Neuronal stem cell (in vitro differentiated cells): ENCODE data around the gene TUBB2B. TPM values are rescaled to one million over a fixed set of nuclear protein-coding genes. Genes with fewer than 3 reads are reported as not detected.

Experiments used
- DNase-seq: peaks from one replicate; pipeline ENCODE4 v3.0.0-alpha.2; 2013; ENCODE audit warnings: low spot score
- H2AFZ ChIP-seq: one replicate; pipeline ENCODE4 v1.6.1; 2013; ENCODE audit warnings: mild to moderate bottlenecking, low read length, inconsistent platforms
- H2AK5ac ChIP-seq: 2 replicates; pipeline ENCODE4 v1.6.1; 2013; ENCODE audit warnings: low read depth, mild to moderate bottlenecking, inconsistent platforms, low read length, moderate library complexity, mixed read lengths
- H2BK120ac ChIP-seq: 2 replicates; pipeline ENCODE4 v1.6.1; 2013; ENCODE audit warnings: low read depth, mild to moderate bottlenecking, inconsistent platforms, low read length, moderate library complexity, mixed read lengths
- H2BK12ac ChIP-seq: one replicate; pipeline ENCODE4 v1.6.1; 2013; ENCODE audit warnings: low read length, inconsistent platforms
- H2BK15ac ChIP-seq: 2 replicates; pipeline ENCODE4 v1.6.1; 2013; ENCODE audit warnings: mild to moderate bottlenecking, low read length, inconsistent platforms, mixed read lengths
- H2BK5ac ChIP-seq: one replicate; pipeline ENCODE4 v1.6.1; 2013; ENCODE audit warnings: inconsistent platforms, mild to moderate bottlenecking, low read length, moderate library complexity
- H3K14ac ChIP-seq: one replicate; pipeline ENCODE4 v1.6.1; 2013; ENCODE audit warnings: low read length, inconsistent platforms
- H3K18ac ChIP-seq: 2 replicates; pipeline ENCODE4 v1.6.1; 2013; ENCODE audit warnings: low read length, inconsistent platforms
- H3K23ac ChIP-seq: 2 replicates; pipeline ENCODE4 v1.6.1; 2013; ENCODE audit warnings: low read depth, mild to moderate bottlenecking, mixed read lengths, low read length, inconsistent platforms; ENCODE audit not compliant: poor library complexity
- H3K27ac ChIP-seq: replicated peaks from 3 replicates; pipeline ENCODE4 v1.5.1; 2013; ENCODE audit warnings: low read length, inconsistent platforms
- H3K27me3 ChIP-seq, 3 experiments: 2 replicates each; pipeline ENCODE4 v1.6.1; 2013; ENCODE audit warnings: low read length in 3 of 3, mild to moderate bottlenecking in 2 of 3, inconsistent platforms in 1 of 3, low read depth in 1 of 3, mixed read lengths in 1 of 3, moderate library complexity in 1 of 3; ENCODE audit not compliant: control insufficient read depth in 3 of 3, insufficient read depth in 3 of 3
- H3K36me3 ChIP-seq, 2 donors: replicated peaks in 1 of 2; 2 replicates each; pipeline ENCODE4 v1.6.1; 2013; ENCODE audit warnings: low read length in 2 of 2; ENCODE audit not compliant: control insufficient read depth in 2 of 2, insufficient read depth in 2 of 2
- H3K4ac ChIP-seq: 2 replicates; pipeline ENCODE4 v1.6.1; 2013; ENCODE audit warnings: inconsistent platforms, mild to moderate bottlenecking, low read length, moderate library complexity
- H3K4me1 ChIP-seq, 2 donors: 1 replicate in 1 of 2; 2 replicates in 1 of 2; pipeline ENCODE4 v1.6.1; 2013; ENCODE audit warnings: low read length in 2 of 2, low read depth in 1 of 2; ENCODE audit not compliant: control insufficient read depth in 2 of 2, insufficient read depth in 1 of 2
- H3K4me2 ChIP-seq: one replicate; pipeline ENCODE4 v1.6.1; 2013; ENCODE audit warnings: mild to moderate bottlenecking, low read length, inconsistent platforms; ENCODE audit not compliant: insufficient read depth, poor library complexity, severe bottlenecking
- H3K4me3 ChIP-seq, 2 donors: 2 replicates each; pipeline ENCODE4 v1.5.1; 2013; ENCODE audit warnings: low read length in 2 of 2, mild to moderate bottlenecking in 2 of 2, inconsistent platforms in 1 of 2, moderate library complexity in 1 of 2
- H3K79me1 ChIP-seq: one replicate; pipeline ENCODE4 v1.6.1; 2013; ENCODE audit warnings: low read depth, mild to moderate bottlenecking, inconsistent platforms, low read length, moderate library complexity
- H3K9ac ChIP-seq: one replicate; pipeline ENCODE4 v1.6.1; 2013; ENCODE audit warnings: mild to moderate bottlenecking, low read depth, low read length, inconsistent platforms; ENCODE audit not compliant: poor library complexity
- H3K9me3 ChIP-seq, 2 donors: replicated peaks in 1 of 2; 2 replicates each; pipeline versions ENCODE3 to v1.6.1; 2013; ENCODE audit warnings: low read length in 2 of 2, mild to moderate bottlenecking in 2 of 2, inconsistent platforms in 1 of 2, low read depth in 1 of 2, mixed read lengths in 1 of 2, moderate library complexity in 1 of 2; ENCODE audit not compliant: control insufficient read depth in 2 of 2, insufficient read depth in 1 of 2
- H4K8ac ChIP-seq: one replicate; pipeline ENCODE4 v1.6.1; 2013; ENCODE audit warnings: low read depth, mild to moderate bottlenecking, inconsistent platforms, low read length, moderate library complexity
- H4K91ac ChIP-seq: one replicate; pipeline ENCODE4 v1.6.1; 2013; ENCODE audit warnings: low read length, low read depth, mild to moderate bottlenecking, inconsistent platforms; ENCODE audit not compliant: poor library complexity
- WGBS, 2 donors: extraction: QIAGEN DNeasy Blood & Tissue Kit; methylation state at CpG; one replicate each; pipeline ENCODE4 v1.1.7; 2013; ENCODE audit warnings: missing lambda C conversion rate in 2 of 2, mixed read lengths in 1 of 2; ENCODE audit not compliant: insufficient read length in 2 of 2, insufficient replicate concordance in 1 of 2; ENCODE audit errors: extremely low coverage in 2 of 2; 5-methylcytosine and 5-hydroxymethylcytosine counted together
- polyA plus RNA-seq, 2 experiments: library from polyadenylated mRNA; stranded (reverse); fragments of 200-250 nt; gene quantifications; one replicate each; pipeline ENCODE4 v1.2.3, GENCODE V29; 2013

TUBB2B gene
- 370 TPM for polyA plus RNA-seq (2013, experiment 1 of 2)
- 372 TPM for polyA plus RNA-seq (2013, experiment 2 of 2)

GRCh38 chr6:3227363-3228045 is at the start of gene TUBB2B:
TSS of gene TUBB2B (minus strand) at chr6:3227653. CDS start at chr6:3227543, 110 bp downstream.
- Histone ChIP-seq H3K23ac (peak within 1 kb of the TSS; percentile 99), H4K91ac (peak within 1 kb of the TSS; percentile 97), H4K8ac (peak within 1 kb of the TSS; percentile 92), H2BK5ac (peak within 1 kb of the TSS; percentile 100), H3K79me1 (peaks cover 13% of the 10 kb centered on the region), H3K9ac (peak within 1 kb of the TSS; percentile 99), H2BK12ac (peak within 1 kb of the TSS; percentile 97), H2AK5ac (peak within 1 kb of the TSS; percentile 100), H3K4ac (peak within 1 kb of the TSS; percentile 89), H3K14ac (peak within 1 kb of the TSS; percentile 100), H3K18ac (peak within 1 kb of the TSS; percentile 99), H2BK120ac (peak within 1 kb of the TSS; percentile 99), H3K9me3 (peaks cover 0 to 3% of the 10 kb centered on the region in 2 donors), H3K4me1 (peaks cover 6 to 9% of the 10 kb centered on the region in 2 donors), H3K4me3 (peak within 1 kb of the TSS; percentile 93 to 95), H2AFZ (peak within 1 kb of the TSS; percentile 64), H2BK15ac (peak within 1 kb of the TSS; percentile 100), H3K27ac (peak within 1 kb of the TSS; percentile 96), H3K27me3 (no peaks in the 10 kb centered on the region), H3K36me3 (peaks cover 6 to 29% of the 10 kb centered on the region in 2 donors), H3K4me2 (peak within 1 kb of the TSS; percentile 100)
- WGBS, 2 donors, result no CpG with 5 or more reads among the region's 66 CpGs
- peak; percentile 91 for DNase-seq

- Histone ChIP-seq H3K4me1 (peaks cover 13 to 15% of the 10 kb centered on the region in 2 donors), H3K9me3 (no peaks in the 10 kb centered on the region), H4K8ac (no peak overlapping the region), H3K18ac (no peak overlapping the region), H3K4me3 (no peak overlapping the region), H3K4me2 (no peak overlapping the region), H3K4ac (no peak overlapping the region), H3K14ac (no peak overlapping the region), H2BK12ac (no peak overlapping the region), H4K91ac (no peak overlapping the region), H3K36me3 (peaks cover 4 to 61% of the 10 kb centered on the region in 2 donors), H2AK5ac (no peak overlapping the region), H2AFZ (no peak overlapping the region), H3K27ac (no peak overlapping the region), H3K9ac (no peak overlapping the region), H2BK120ac (no peak overlapping the region), H3K79me1 (peaks cover 2% of the 10 kb centered on the region), H3K23ac (no peak overlapping the region), H2BK15ac (no peak overlapping the region), H2BK5ac (no peak overlapping the region), H3K27me3 (no peaks in the 10 kb centered on the region)
- DNase-seq, result no peak
- WGBS, 2 donors, result no CpG with 5 or more reads among the region's 12 CpGs
Observed at GRCh38 chr6:3277251-3277650, 49.8 kb upstream of the TUBB2B start.

GRCh38 chr6:3276174-3277167 is 49.0 kb upstream of the TUBB2B start:
- Histone ChIP-seq H3K9ac (no peak overlapping the region), H3K18ac (no peak overlapping the region), H3K14ac (no peak overlapping the region), H3K27me3 (no peaks in the 10 kb centered on the region), H2AK5ac (no peak overlapping the region), H3K79me1 (peaks cover 2% of the 10 kb centered on the region), H2BK120ac (no peak overlapping the region), H2AFZ (no peak overlapping the region), H4K8ac (no peak overlapping the region), H2BK15ac (no peak overlapping the region), H3K27ac (no peak overlapping the region), H3K36me3 (peaks cover 5 to 68% of the 10 kb centered on the region in 2 donors), H4K91ac (no peak overlapping the region), H3K4me3 (no peak overlapping the region), H3K4ac (no peak overlapping the region), H3K4me1 (peaks cover 5 to 8% of the 10 kb centered on the region in 2 donors), H2BK5ac (no peak overlapping the region), H3K23ac (no peak overlapping the region), H3K9me3 (no peaks in the 10 kb centered on the region), H2BK12ac (no peak overlapping the region), H3K4me2 (no peak overlapping the region)
- no peak for DNase-seq
- WGBS, 2 donors, result no CpG with 5 or more reads among the region's 20 CpGs
